ENCODE results near the gene SNX19.

- no peak for TF ChIP-seq CTCF (IDR thresholded peaks at IDR 0.05 in 4 of 5, conservative IDR thresholded peaks at IDR 0.05 in 1 of 5)
- no peak for TF ChIP-seq POLR2A (IDR thresholded peaks at IDR 0.05)
These were observed 6.6 kb downstream of the SNX19 start for GRCh38 chr11:130909650-130910049.

Measured in gastrocnemius medialis (tissue), 4 donors.